Lung microvascular endothelial cell (primary cell): Measurements from ENCODE around the gene POLR1C. TPM values are rescaled to one million over a fixed set of nuclear protein-coding genes. Genes with fewer than 3 reads are reported as not detected.
A peak's percentile ranks its signal among the peaks of the same experiment; 100 is the strongest.

Experiments
- DNase-seq, 2 donors: peaks; one replicate each; pipeline versions ENCODE4 v3.0.0 to v3.0.0-alpha.2; 2010; ENCODE audit warnings: low read depth in 2 of 2
- total RNA-seq: library from RNA; depleted of rRNA; stranded (reverse); fragments of >200 nt; gene quantifications from 2 replicates; pipeline ENCODE4 v1.2.1, GENCODE V29; 2014

Gene POLR1C
- total RNA-seq, 1 donor from 2014 or later, result 27.0 TPM

- peak in 1 of 2 donors; percentile 62 for DNase-seq
Observed at GRCh38 chr6:43570876-43571441, 54.1 kb downstream of the POLR1C start.

Other genes with a start within 250 kb of the POLR1C start
- not detected in 2 replicates for gene SLC22A7, start 218.8 kb upstream of the POLR1C start, total RNA-seq
- gene CRIP3, start 208.3 kb upstream of the POLR1C start, total RNA-seq, result not detected in 2 replicates
- gene ZNF318, start 147.4 kb upstream of the POLR1C start, total RNA-seq, result 3.9 and 5.6 TPM in 2 replicates
- 10.2 and 17.1 TPM in 2 replicates for gene ABCC10, start 89.5 kb upstream of the POLR1C start, total RNA-seq
- 0.22 and 1.2 TPM in 2 replicates for gene DLK2, start 61.5 kb upstream of the POLR1C start, total RNA-seq
- gene TJAP1, start 39.5 kb upstream of the POLR1C start, total RNA-seq, result 4.6 and 6.5 TPM in 2 replicates
- gene LRRC73, start 6.7 kb upstream of the POLR1C start, total RNA-seq, result under 0.01 TPM in 2 replicates
- 94.1 and 137 TPM in 2 replicates for gene YIPF3, start 163 bp upstream of the POLR1C start, total RNA-seq
- 16.6 and 23.4 TPM in 2 replicates for gene XPO5, start 58.9 kb downstream of the POLR1C start, total RNA-seq
- gene POLH, start 59.1 kb downstream of the POLR1C start, total RNA-seq, result 8.1 and 12.6 TPM in 2 replicates
- 25.7 and 32.3 TPM in 2 replicates for gene GTPBP2, start 112.2 kb downstream of the POLR1C start, total RNA-seq
- 18.1 and 20.8 TPM in 2 replicates for gene MAD2L1BP, start 118.8 kb downstream of the POLR1C start, total RNA-seq
- gene RSPH9, start 127.9 kb downstream of the POLR1C start, total RNA-seq, result 0.20 and 0.22 TPM in 2 replicates
- 38.1 and 40.8 TPM in 2 replicates for gene MRPS18A, start 170.7 kb downstream of the POLR1C start, total RNA-seq